GM21423 (cell line): ENCODE results near the gene EPS15.
A peak's percentile ranks its signal among the peaks of the same experiment; 100 is the strongest.

Experiments
- ATAC-seq: cut with Tn5 transposase; IDR thresholded peaks from one replicate; pipeline ENCODE4 v1.9.1; 2021; ENCODE audit warnings: mild to moderate bottlenecking, moderate library complexity; ENCODE audit not compliant: unreplicated experiment

Gene EPS15

GRCh38 chr1:51515982-51516648 is 3.0 kb downstream of the EPS15 start:
- ATAC-seq: no peak

GRCh38 chr1:51515312-51515960 is 3.6 kb downstream of the EPS15 start:
- ATAC-seq: no peak

GRCh38 chr1:51514733-51515132 is 4.3 kb downstream of the EPS15 start:
- no peak for ATAC-seq

- no peak for ATAC-seq
Observed at GRCh38 chr1:51512606-51513005, 6.5 kb downstream of the EPS15 start.

- ATAC-seq: no peak
Observed at GRCh38 chr1:51512120-51512519, 6.9 kb downstream of the EPS15 start.

- no peak for ATAC-seq
Observed at GRCh38 chr1:51509773-51510172, 9.3 kb downstream of the EPS15 start.

- ATAC-seq: no peak
Observed at GRCh38 chr1:51506537-51506936, 12.5 kb downstream of the EPS15 start.

- peak; percentile 44 for ATAC-seq
Observed at GRCh38 chr1:51504806-51505525, 14.1 kb downstream of the EPS15 start.

- peak; percentile 65 for ATAC-seq
Observed at GRCh38 chr1:51501218-51501630, 17.8 kb downstream of the EPS15 start.

GRCh38 chr1:51499694-51500093 is 19.4 kb downstream of the EPS15 start:
- no peak for ATAC-seq

- ATAC-seq: no peak
Observed at GRCh38 chr1:51498924-51499323, 20.1 kb downstream of the EPS15 start.

GRCh38 chr1:51497340-51497739 is 21.7 kb downstream of the EPS15 start:
- no peak for ATAC-seq

GRCh38 chr1:51494138-51494830 is 24.8 kb downstream of the EPS15 start:
- no peak for ATAC-seq

GRCh38 chr1:51491166-51491981 is 27.7 kb downstream of the EPS15 start:
- no peak for ATAC-seq

GRCh38 chr1:51489472-51489871 is 29.6 kb downstream of the EPS15 start:
- ATAC-seq: no peak

- no peak for ATAC-seq
Observed at GRCh38 chr1:51488372-51489050, 30.6 kb downstream of the EPS15 start.

- no peak for ATAC-seq
Observed at GRCh38 chr1:51487628-51488027, 31.4 kb downstream of the EPS15 start.

GRCh38 chr1:51484591-51484990 is 34.5 kb downstream of the EPS15 start:
- ATAC-seq: no peak

GRCh38 chr1:51482881-51483280 is 36.2 kb downstream of the EPS15 start:
- ATAC-seq: no peak
